GM19328 (cell line): Measurements from ENCODE around the gene METTL1.
"Not testable (repeated sequence)": the region's sequence is repeated elsewhere in the genome, so short reads cannot be mapped to it uniquely, and the experiment has no call there.

Experiments
- ATAC-seq: cut with Tn5 transposase; IDR thresholded peaks from one replicate; pipeline ENCODE4 v1.9.1; 2021; ENCODE audit warnings: mild to moderate bottlenecking, moderate library complexity; ENCODE audit not compliant: unreplicated experiment

The METTL1 gene

GRCh38 chr12:57726151-57726883 lies 45.6 kb downstream of the METTL1 start:
- ATAC-seq = no peak

- ATAC-seq = no peak
These were observed 46.1 kb downstream of the METTL1 start for GRCh38 chr12:57725851-57726150.

GRCh38 chr12:57724936-57725740 lies 46.8 kb downstream of the METTL1 start:
- ATAC-seq = no peak

- ATAC-seq = no peak
These were observed 47.6 kb downstream of the METTL1 start for GRCh38 chr12:57724003-57724935.

GRCh38 chr12:57723630-57723962 lies 48.3 kb downstream of the METTL1 start:
- no peak for ATAC-seq

GRCh38 chr12:57722716-57723629 lies 48.9 kb downstream of the METTL1 start:
- ATAC-seq = no peak

- not testable (repeated sequence) for ATAC-seq
These were observed 49.9 kb downstream of the METTL1 start for GRCh38 chr12:57721846-57722608.

- no peak for ATAC-seq
These were observed 51.0 kb downstream of the METTL1 start for GRCh38 chr12:57720606-57721595.

GRCh38 chr12:57719777-57720605 lies 51.9 kb downstream of the METTL1 start:
- ATAC-seq = no peak

GRCh38 chr12:57718641-57719528 lies 53.0 kb downstream of the METTL1 start:
- ATAC-seq = no peak
